Measurements from ENCODE around the gene PRR20B.
"Not testable (repeated sequence)": the region's sequence is repeated elsewhere in the genome, so short reads cannot be mapped to it uniquely, and the experiment has no call there.

GRCh38 chr13:57140235-57140968, 6.9 kb upstream of the PRR20B start, which contains the start of gene PRR20A:
- not testable (repeated sequence) for TF ChIP-seq CTCF (IDR thresholded peaks at IDR 0.05); POLR2AphosphoS5 (IDR thresholded peaks at IDR 0.05; ENCODE audit: low read depth, low read length); REST (IDR thresholded peaks at IDR 0.05; ENCODE audit: insufficient read depth in 1 of 2, low read depth in 2 of 2, low read length in 1 of 2); TCF7L2 (IDR thresholded peaks at IDR 0.05; ENCODE audit: low read depth, low read length)

Measured in Panc1 (cell line).